H1 (cell line): ENCODE data around the gene SNX21. TPM values are rescaled to one million over a fixed set of nuclear protein-coding genes. Genes with fewer than 3 reads are reported as not detected.

Experiments used
- HDAC2 ChIP-seq, 2 experiments: fragments of 300-600 bp in 1 of 2; sonication (generic) in 1 of 2; IDR thresholded peaks; 2 replicates each; pipeline ENCODE4 v1.6.1; 2011 to 2012; ENCODE audit warnings: low read depth in 2 of 2, low read length in 2 of 2, mild to moderate bottlenecking in 2 of 2, moderate library complexity in 2 of 2, borderline replicate concordance in 1 of 2, inconsistent platforms in 1 of 2
- RNF2 ChIP-seq: fragments of 200-900, 300-1000 bp; sonication (generic); IDR thresholded peaks from 2 replicates; pipeline ENCODE4 v1.7.1; 2016; ENCODE audit warnings: borderline replicate concordance, low read depth, mild to moderate bottlenecking, antibody characterized with exemption, low read length; ENCODE audit not compliant: poor library complexity, severe bottlenecking; ENCODE audit errors: missing control alignments
- TBP ChIP-seq: IDR thresholded peaks from 2 replicates; pipeline ENCODE4 v1.6.1; 2011; ENCODE audit warnings: low read depth, low read length, improper control_type of control experiment
- polyA plus RNA-seq, 7 experiments: library from polyadenylated mRNA; depleted of rRNA in 3 of 7; stranded (reverse) in 5 of 7; unstranded in 2 of 7; fragments of >200 nt in 5 of 7; fragments of 200-250 nt in 2 of 7; gene quantifications; 1 replicate in 5 of 7; 2 replicates in 1 of 7; 4 replicates in 1 of 7; pipeline versions ENCODE4 v1.2.1 to v1.2.3, GENCODE V29; 2011 to 2013; ENCODE audit warnings: missing spikeins in 2 of 7, mixed read lengths in 2 of 7
- total RNA-seq: library from RNA; stranded (reverse); fragmentation: NEBNext Ultra II Directional; extraction: Animal tissue kit (Norgen Biotek cat#: 25700); gene quantifications from 2 replicates; pipeline ENCODE4 v1.2.1, GENCODE V29; 2021

The SNX21 gene
- total and polyA plus RNA-seq, 2 of the 8 experiments (the other 6 are each of a cell fraction or from before 2014, with no cell fraction given): 15.8 to 16.8 TPM

- TF ChIP-seq TBP (no peak), RNF2 (no peak), HDAC2 (IDR thresholded peaks at IDR 0.05; ENCODE audit: borderline replicate concordance in 1 of 2, low read depth in 2 of 2, low read length in 2 of 2) (no peak)
Measured at GRCh38 chr20:45814314-45814713, 19.3 kb upstream of the SNX21 start (continued).
